ENCODE data around the gene LRCOL1.
A peak's percentile ranks its signal among the peaks of the same experiment; 100 is the strongest.

Gene LRCOL1

DNA sequence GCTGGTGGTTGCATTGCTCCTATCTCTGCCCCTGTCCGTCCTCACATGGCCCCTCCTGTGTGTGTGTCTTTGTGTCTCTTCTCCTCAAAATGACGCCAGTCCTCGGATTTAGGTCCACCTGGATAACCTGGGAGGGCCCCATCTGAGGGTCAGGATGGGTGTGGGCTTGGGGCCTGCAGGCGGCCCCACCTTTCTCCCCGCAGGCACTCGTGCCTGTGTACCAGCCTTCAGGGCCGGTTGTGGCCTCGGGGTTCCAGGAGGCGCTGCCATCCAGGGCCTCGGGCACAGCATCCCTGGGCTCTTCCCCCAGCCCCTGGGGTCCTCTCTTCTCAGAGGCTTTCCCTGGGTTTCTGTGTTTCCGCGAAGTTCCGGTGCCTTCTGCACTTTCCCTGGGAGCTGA lies 54.7 kb downstream of the LRCOL1 start:
- peaks cover 16% of the 10 kb centered on the region for H3K27me3 Mint-ChIP-seq
- peaks cover 15% of the 10 kb centered on the region for H3K36me3 Mint-ChIP-seq (ENCODE audit: low read depth)
- H3K4me3 Mint-ChIP-seq = no peak overlapping the region
- no peak for DNase-seq
- H3K27ac Mint-ChIP-seq = no peak overlapping the region
- H3K4me1 Mint-ChIP-seq (ENCODE audit: low read depth) = peaks cover 13% of the 10 kb centered on the region
- H3K9me3 Mint-ChIP-seq = no peaks in the 10 kb centered on the region

- Mint-ChIP-seq H3K36me3 (ENCODE audit: low read depth) (peaks cover 17% of the 10 kb centered on the region), H3K9me3 (no peaks in the 10 kb centered on the region), H3K27ac (no peak overlapping the region), H3K4me3 (no peak overlapping the region), H3K4me1 (ENCODE audit: low read depth) (peaks cover 12% of the 10 kb centered on the region), H3K27me3 (peaks cover 16% of the 10 kb centered on the region)
- DNase-seq = peak; percentile 49
Measured at GRCh38 chr12:132554845-132555630, 55.3 kb downstream of the LRCOL1 start.
